Neural cell (in vitro differentiated cells): ENCODE results near the gene AHI1. TPM values are rescaled to one million over a fixed set of nuclear protein-coding genes. Genes with fewer than 3 reads are reported as not detected.

Source experiments
- H2AFZ ChIP-seq: fragments of 200-600, 300-800 bp; sonication (generic), shearing (Covaris generic); 2 replicates; pipeline ENCODE4 v1.6.0; 2014; ENCODE audit warnings: low read depth, mild to moderate bottlenecking, antibody characterized with exemption, low read length, moderate library complexity
- H3F3A ChIP-seq: fragments of 200-600 bp; shearing (Covaris generic); 2 replicates; pipeline ENCODE4 v1.6.1; 2016; ENCODE audit warnings: mild to moderate bottlenecking, moderate library complexity, mixed read lengths, antibody characterized with exemption, low read length; ENCODE audit not compliant: insufficient read depth, poor library complexity, severe bottlenecking
- H3K27ac ChIP-seq: fragments of 200-600, 300-800 bp; sonication (generic), shearing (Covaris generic); 2 replicates; pipeline ENCODE4 v1.5.1; 2014; ENCODE audit warnings: mild to moderate bottlenecking, low read length, moderate library complexity
- H3K27me3 ChIP-seq: fragments of 300-800, 200-600 bp; sonication (generic), shearing (Covaris generic); 2 replicates; pipeline ENCODE4 v1.6.0; 2014; ENCODE audit warnings: mild to moderate bottlenecking, low read depth, low read length, moderate library complexity; ENCODE audit not compliant: insufficient read depth
- H3K36me3 ChIP-seq: fragments of 300-800, 200-600 bp; sonication (generic), shearing (Covaris generic); 2 replicates; pipeline ENCODE4 v1.5.1; 2014; ENCODE audit warnings: mild to moderate bottlenecking, antibody characterized with exemption, low read length, moderate library complexity; ENCODE audit not compliant: insufficient read depth
- H3K4me2 ChIP-seq: fragments of 300-800, 200-600 bp; sonication (generic), shearing (Covaris generic); 2 replicates; pipeline ENCODE4 v1.6.0; 2014; ENCODE audit warnings: mild to moderate bottlenecking, low read length
- H3K4me3 ChIP-seq: fragments of 300-800, 200-600 bp; sonication (generic), shearing (Covaris generic); 2 replicates; pipeline ENCODE4 v1.5.1; 2014; ENCODE audit warnings: mild to moderate bottlenecking, low read length, moderate library complexity
- H3K79me2 ChIP-seq: fragments of 200-600 bp; shearing (Covaris generic); replicated peaks from 2 replicates; pipeline ENCODE4 v1.6.0; 2014; ENCODE audit warnings: mild to moderate bottlenecking, low read length, moderate library complexity; ENCODE audit not compliant: insufficient read depth
- H3K9ac ChIP-seq: fragments of 300-800, 200-600 bp; sonication (generic), shearing (Covaris generic); 2 replicates; pipeline ENCODE4 v1.6.1; 2016; ENCODE audit warnings: mild to moderate bottlenecking, low read length, mixed read lengths
- H3K9me2 ChIP-seq: fragments of 200-600 bp; shearing (Covaris generic); 2 replicates; pipeline ENCODE4 v1.6.1; 2016; ENCODE audit warnings: mild to moderate bottlenecking, low read length, mixed read lengths; ENCODE audit not compliant: insufficient read depth
- H3K9me3 ChIP-seq: fragments of 200-600, 300-800 bp; sonication (generic), shearing (Covaris generic); 2 replicates; pipeline ENCODE4 v1.6.1; 2016; ENCODE audit warnings: mild to moderate bottlenecking, mixed run types, low read length, moderate library complexity, mixed read lengths
- H4K20me1 ChIP-seq: fragments of 200-600 bp; shearing (Covaris generic); 2 replicates; pipeline ENCODE4 v1.6.1; 2016; ENCODE audit warnings: mild to moderate bottlenecking, mixed run types; ENCODE audit not compliant: insufficient read depth
- CTCF ChIP-seq: fragments of 450-650 bp; IDR thresholded peaks from 2 replicates; pipeline ENCODE4 v1.5.1; 2014; ENCODE audit warnings: antibody characterized with exemption, mild to moderate bottlenecking, moderate library complexity; ENCODE audit not compliant: poor library complexity, severe bottlenecking
- EP300 ChIP-seq: fragments of 450-650 bp; conservative IDR thresholded peaks from 2 replicates; pipeline ENCODE4 v1.6.1; 2014; ENCODE audit warnings: antibody characterized with exemption, mild to moderate bottlenecking, moderate library complexity; ENCODE audit not compliant: poor library complexity, severe bottlenecking
- EZH2 ChIP-seq: fragments of 200-600, 300-800 bp; shearing (Covaris generic), sonication (generic); IDR thresholded peaks from 2 replicates; pipeline ENCODE4 v1.6.1; 2014; ENCODE audit warnings: antibody characterized with exemption, low read length, borderline replicate concordance, mild to moderate bottlenecking; ENCODE audit not compliant: insufficient read depth, poor library complexity, severe bottlenecking
- MXI1 ChIP-seq: fragments of 450-650 bp; conservative IDR thresholded peaks from 2 replicates; pipeline ENCODE4 v1.6.1; 2014; ENCODE audit warnings: antibody characterized with exemption, mild to moderate bottlenecking; ENCODE audit not compliant: poor library complexity, severe bottlenecking
- POLR2AphosphoS5 ChIP-seq: IDR thresholded peaks from 2 replicates; pipeline ENCODE4 v1.6.1; 2012
- RAD21 ChIP-seq: fragments of 450-650 bp; conservative IDR thresholded peaks from 2 replicates; pipeline ENCODE4 v1.6.1; 2014; ENCODE audit warnings: antibody characterized with exemption, mild to moderate bottlenecking, moderate library complexity
- REST ChIP-seq: IDR thresholded peaks from 2 replicates; pipeline ENCODE4 v1.6.1; 2012; ENCODE audit warnings: borderline replicate concordance
- SMC3 ChIP-seq: fragments of 450-650 bp; conservative IDR thresholded peaks from 2 replicates; pipeline ENCODE4 v1.6.1; 2014; ENCODE audit warnings: antibody characterized with exemption, mild to moderate bottlenecking, moderate library complexity; ENCODE audit not compliant: poor library complexity
- TAF1 ChIP-seq: IDR thresholded peaks from 2 replicates; pipeline ENCODE4 v1.6.1; 2012; ENCODE audit warnings: low read depth
- polyA plus RNA-seq: library from polyadenylated mRNA; depleted of rRNA; stranded (reverse); fragments of >200 nt; gene quantifications from 2 replicates; pipeline ENCODE4 v1.2.3, GENCODE V29; 2014

AHI1 gene
- polyA plus RNA-seq, 1 donor from 2014 or later, result 58.2 TPM

GRCh38 chr6:135331002-135331401, 166.5 kb downstream of the AHI1 start:
- Histone ChIP-seq H3K9me2 (no peaks in the 10 kb centered on the region), H3K27me3 (no peaks in the 10 kb centered on the region), H3K27ac (no peak overlapping the region), H3F3A (no peaks in the 10 kb centered on the region), H3K4me2 (no peak overlapping the region), H3K36me3 (no peaks in the 10 kb centered on the region), H3K9ac (no peak overlapping the region), H2AFZ (no peak overlapping the region), H4K20me1 (no peaks in the 10 kb centered on the region), H3K4me3 (no peak overlapping the region), H3K9me3 (no peaks in the 10 kb centered on the region), H3K79me2 (no peaks in the 10 kb centered on the region)
- no peak for TF ChIP-seq EZH2
- TF ChIP-seq EP300, result no peak
- no peak for TF ChIP-seq TAF1
- no peak for TF ChIP-seq SMC3

DNA sequence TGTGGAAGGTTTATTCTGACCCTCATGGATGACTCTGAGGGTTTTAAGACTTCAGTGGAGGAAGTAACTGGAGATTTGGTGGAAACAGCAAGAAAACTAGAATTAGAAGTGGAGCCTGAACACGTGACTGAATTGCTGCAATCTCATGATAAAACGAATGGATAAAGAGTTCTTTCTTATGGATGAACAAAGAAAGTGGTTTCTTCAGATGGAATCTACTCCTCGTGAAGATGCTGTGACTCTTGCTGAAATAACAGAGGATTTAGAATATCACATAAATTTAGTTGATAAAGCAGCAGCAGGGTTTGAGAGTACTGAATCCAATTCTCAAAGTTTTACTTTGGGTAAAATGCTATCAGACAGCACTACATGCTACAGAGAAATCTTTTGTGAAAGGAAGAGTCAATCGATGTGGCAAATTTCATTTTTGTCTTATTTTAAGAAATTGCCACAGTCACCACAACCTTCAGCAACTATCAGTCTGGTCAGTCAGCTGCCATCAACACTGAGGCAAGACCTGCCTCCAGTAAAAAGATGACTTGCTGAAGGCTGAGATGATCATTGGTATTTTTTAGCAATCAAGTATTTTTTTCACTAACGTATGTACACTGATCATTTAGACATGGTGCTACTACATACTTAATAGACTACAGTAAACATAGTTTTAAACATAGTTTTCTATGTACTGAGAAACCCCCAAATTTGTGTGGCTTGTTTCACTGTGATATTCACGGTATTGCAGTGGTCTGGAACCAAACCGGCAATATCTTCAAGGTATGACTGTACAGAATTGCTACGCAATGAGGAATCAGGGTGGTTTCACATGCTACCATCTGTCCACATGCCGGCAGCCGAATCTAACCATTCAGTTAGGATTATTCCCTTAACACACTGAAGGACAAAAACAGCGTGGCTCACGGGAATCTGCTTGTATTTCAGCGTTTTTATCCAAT, 167.4 kb downstream of the AHI1 start:
- Histone ChIP-seq H3K9ac (no peak overlapping the region), H3K27me3 (no peaks in the 10 kb centered on the region), H3K4me3 (no peak overlapping the region), H3K9me2 (no peaks in the 10 kb centered on the region), H3K27ac (no peak overlapping the region), H4K20me1 (no peaks in the 10 kb centered on the region), H3F3A (no peaks in the 10 kb centered on the region), H3K79me2 (no peaks in the 10 kb centered on the region), H3K36me3 (no peaks in the 10 kb centered on the region), H2AFZ (no peak overlapping the region), H3K4me2 (no peak overlapping the region), H3K9me3 (no peaks in the 10 kb centered on the region)
- TF ChIP-seq TAF1, result no peak
- no peak for TF ChIP-seq CTCF
- TF ChIP-seq POLR2AphosphoS5, result no peak
- TF ChIP-seq REST, result no peak
- TF ChIP-seq RAD21, result no peak

DNA sequence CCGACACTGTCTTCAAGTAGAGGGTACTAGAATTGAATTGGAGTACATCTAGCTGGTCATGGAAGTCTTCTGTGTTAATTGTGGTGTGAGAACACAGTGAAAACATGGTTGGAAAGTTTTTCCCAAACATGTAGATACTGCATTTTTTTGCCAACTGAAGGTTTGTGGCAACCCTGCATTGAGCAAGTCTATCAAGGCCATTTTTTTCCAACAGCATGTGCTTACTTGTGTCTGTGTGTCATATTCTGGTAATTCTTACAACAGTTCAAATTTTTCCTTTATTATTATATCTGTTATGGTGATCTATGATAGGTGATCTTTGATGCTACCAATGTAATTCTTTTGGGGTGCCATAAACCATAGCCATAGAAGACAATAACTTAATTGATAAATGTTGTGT, 169.4 kb downstream of the AHI1 start:
- no peaks in the 10 kb centered on the region for H3F3A ChIP-seq
- no peak overlapping the region for H3K9ac ChIP-seq
- TF ChIP-seq EP300 (no peak), REST (no peak), MXI1 (no peak), TAF1 (no peak), EZH2 (no peak), POLR2AphosphoS5 (no peak), RAD21 (no peak), SMC3 (no peak), CTCF (no peak)
- no peaks in the 10 kb centered on the region for H3K36me3 ChIP-seq
- no peaks in the 10 kb centered on the region for H3K27me3 ChIP-seq
- no peaks in the 10 kb centered on the region for H3K9me3 ChIP-seq
- H2AFZ ChIP-seq, result no peak overlapping the region
- no peak overlapping the region for H3K4me2 ChIP-seq
- no peak overlapping the region for H3K27ac ChIP-seq
- H3K9me2 ChIP-seq, result no peaks in the 10 kb centered on the region
- H4K20me1 ChIP-seq, result no peaks in the 10 kb centered on the region
- no peaks in the 10 kb centered on the region for H3K79me2 ChIP-seq
- H3K4me3 ChIP-seq, result no peak overlapping the region
